ENCODE results near the gene RGS9.

The RGS9 gene

GRCh38 chr17:65261152-65261551 is 124.0 kb downstream of the RGS9 start:
- ATAC-seq: no peak
- DNase-seq: no peak

GRCh38 chr17:65261682-65262636 is 124.8 kb downstream of the RGS9 start:
- ATAC-seq (peak; percentile 72), DNase-seq (no peak)

- ATAC-seq (no peak), DNase-seq (no peak)
Observed at GRCh38 chr17:65265276-65265675, 128.1 kb downstream of the RGS9 start.

- DNase-seq (no peak), ATAC-seq (no peak)
Observed at GRCh38 chr17:65268832-65269231, 131.7 kb downstream of the RGS9 start.

GRCh38 chr17:65270499-65271253 is 133.5 kb downstream of the RGS9 start:
- DNase-seq: no peak
- ATAC-seq: no peak

- ATAC-seq: no peak
Observed at GRCh38 chr17:65271296-65271695, 134.1 kb downstream of the RGS9 start.

More at GRCh38 chr17:65271296-65271695, 134.1 kb downstream of the RGS9 start:
- DNase-seq: no peak
